SK-MEL-5 (cell line): Measurements from ENCODE around the gene MYL9. TPM values are rescaled to one million over a fixed set of nuclear protein-coding genes. Genes with fewer than 3 reads are reported as not detected.
"Not testable (repeated sequence)": the region's sequence is repeated elsewhere in the genome, so short reads cannot be mapped to it uniquely, and the experiment has no call there.

Experiments
- DNase-seq: peaks from one replicate; pipeline ENCODE4 v3.0.0-alpha.2; 2016; ENCODE audit warnings: low read depth, low spot score
- in situ Hi-C: cut with HindIII; loops from 2 replicates; pipeline ENCODE4 v1.10.0; 2016; ENCODE audit warnings: low sequenced_read_pairs, high pct_unique_total_duplicates, low pct_unique_long_range_greater_than_20kb
- total RNA-seq: library from RNA; depleted of rRNA; stranded (reverse); fragments of >200 nt; shearing (Covaris generic); gene quantifications from 2 replicates; pipeline ENCODE4 v1.2.3, GENCODE V29; 2014

Gene MYL9
- total RNA-seq, 1 experiment from 2014 or later, result not detected

GRCh38 chr20:36521526-36521925, 19.8 kb upstream of the MYL9 start:
- in situ Hi-C loops, result no loop called here
- no peak for DNase-seq

GRCh38 chr20:36522412-36522811, 18.9 kb upstream of the MYL9 start:
- in situ Hi-C loops, DNase-seq: not testable (repeated sequence)

DNA sequence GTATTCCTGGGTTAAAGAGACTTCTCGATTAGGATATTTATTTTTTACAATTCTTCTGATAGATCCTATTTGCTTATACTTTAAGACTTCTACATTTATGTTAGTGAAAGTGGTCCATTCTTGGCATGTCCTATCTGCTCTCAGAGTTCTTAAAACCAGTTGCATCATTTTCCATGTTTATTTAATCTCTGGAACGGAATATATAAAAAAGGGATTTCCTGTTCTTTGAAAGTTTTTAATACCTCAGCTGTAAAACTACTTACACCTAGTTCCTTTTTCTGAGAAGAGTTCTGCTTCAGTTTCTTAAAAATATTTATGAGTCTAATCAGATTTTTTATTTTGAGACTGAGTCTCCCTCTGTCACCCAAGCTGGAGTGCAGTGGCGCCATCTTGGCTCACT, 18.0 kb upstream of the MYL9 start:
- DNase-seq, result no peak
- in situ Hi-C loops, result no loop called here

- no peak for DNase-seq
- in situ Hi-C loops, result no loop called here
These were observed 15.5 kb upstream of the MYL9 start for GRCh38 chr20:36525620-36526365.

- in situ Hi-C loops, result no loop called here
- DNase-seq, result no peak
These were observed 14.8 kb upstream of the MYL9 start for GRCh38 chr20:36526521-36527011.

DNA sequence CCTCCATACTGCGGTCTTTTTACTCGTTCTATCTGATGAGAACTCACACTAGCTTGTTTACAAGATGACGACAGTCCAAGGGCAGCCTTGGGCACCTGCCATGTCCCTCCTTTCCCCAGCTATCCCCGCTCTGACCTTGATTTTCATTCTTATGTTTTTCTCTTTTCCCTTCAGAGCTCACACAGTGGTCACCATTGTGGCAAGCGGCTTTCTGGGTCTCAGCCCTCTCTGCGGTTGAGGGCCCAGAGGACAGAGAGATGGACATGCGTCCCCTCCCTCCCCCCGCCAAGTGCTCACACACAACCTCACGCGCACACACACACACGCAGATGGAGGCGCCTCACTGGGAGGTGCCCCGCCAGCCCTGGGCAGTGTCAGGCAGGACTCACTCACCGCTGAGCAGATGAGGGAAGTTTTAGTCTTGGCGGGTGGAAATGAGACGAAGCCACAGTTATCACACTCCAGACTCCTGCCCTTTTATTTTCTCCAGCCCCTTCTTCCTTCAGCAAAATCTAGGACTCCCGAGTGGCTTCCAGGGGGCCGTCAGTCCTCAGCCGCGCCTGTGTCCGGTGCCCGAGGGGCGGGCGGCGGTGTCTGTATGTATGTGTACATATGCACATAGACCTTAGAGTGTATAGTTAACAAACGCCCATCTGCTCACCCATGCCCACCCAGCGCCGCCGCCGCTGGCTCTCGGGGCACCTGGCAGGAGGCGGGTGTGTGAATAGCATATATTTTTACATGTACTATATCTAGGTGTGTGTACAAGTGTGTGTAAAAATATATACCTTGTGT, 13.8 kb upstream of the MYL9 start:
- no peak for DNase-seq
- in situ Hi-C loops, result no loop called here

- in situ Hi-C loops, result no loop called here
- no peak for DNase-seq
These were observed 13.0 kb upstream of the MYL9 start for GRCh38 chr20:36528176-36528874.

DNA sequence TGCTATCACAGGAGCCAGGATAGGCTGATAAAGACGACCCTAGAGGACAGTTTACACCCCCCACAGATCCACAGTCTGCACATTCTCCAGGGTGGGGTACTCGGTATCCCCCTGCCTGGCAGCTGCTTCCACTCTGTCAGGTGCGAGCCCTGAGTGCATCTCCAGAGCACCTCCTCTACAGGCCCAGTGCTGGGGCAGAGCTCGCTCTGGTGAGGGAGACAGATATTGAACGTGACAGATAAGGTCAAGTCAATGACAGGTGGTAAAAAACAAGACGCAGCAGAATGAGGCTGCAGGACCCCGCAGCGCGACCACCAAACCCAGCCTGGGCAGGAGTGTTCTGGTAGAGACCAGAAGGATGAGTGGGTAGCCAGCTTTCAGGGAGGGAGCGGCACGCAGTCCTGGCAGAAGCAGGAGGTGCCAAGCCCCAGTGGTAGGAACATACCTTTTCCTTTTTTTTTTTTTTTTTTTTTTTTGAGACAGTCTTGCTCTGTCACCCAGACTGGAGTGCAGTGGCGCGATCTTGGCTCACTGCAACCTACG, 12.4 kb upstream of the MYL9 start:
- in situ Hi-C loops, result no loop called here
- DNase-seq, result no peak

DNA sequence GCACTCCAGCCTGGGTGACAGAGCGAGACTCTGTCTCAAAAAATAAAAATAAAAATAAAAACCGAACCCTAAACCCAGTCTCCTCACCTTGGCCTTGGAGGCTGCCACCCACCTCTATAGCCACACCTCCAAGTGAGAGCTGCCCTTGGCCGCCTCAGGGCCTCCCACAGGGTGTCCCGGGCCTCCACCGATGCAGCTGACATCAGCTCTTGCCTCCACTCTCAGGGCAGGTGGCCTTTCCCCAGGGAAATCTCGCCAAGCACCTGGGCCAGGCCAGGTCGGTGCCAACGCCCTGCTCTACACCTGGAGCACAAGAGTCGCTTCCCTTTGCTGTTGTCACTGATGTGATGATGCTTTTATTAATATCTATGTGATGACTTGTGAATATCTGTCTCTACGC, 8.9 kb upstream of the MYL9 start:
- no peak for DNase-seq
- in situ Hi-C loops, result no loop called here

DNA sequence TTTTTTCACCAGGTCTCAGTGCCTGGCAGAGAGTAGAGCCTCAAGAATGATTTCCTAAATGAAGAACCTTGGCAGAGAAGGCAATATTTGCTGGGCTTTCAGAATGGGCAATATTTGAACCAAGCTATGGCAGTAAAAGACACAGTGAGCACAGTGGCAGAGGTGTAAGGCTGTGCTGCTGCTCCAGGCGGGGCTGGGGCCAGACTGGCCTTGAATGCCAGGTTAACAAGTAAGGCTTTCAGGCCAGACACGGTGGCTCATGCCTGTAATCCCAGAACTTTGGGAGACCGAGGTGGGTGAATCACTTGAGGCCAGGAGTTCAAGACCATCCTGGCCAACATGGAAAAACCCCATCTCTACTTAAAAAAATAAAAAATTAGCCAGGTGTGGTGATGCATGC, 8.5 kb upstream of the MYL9 start:
- DNase-seq, result no peak
- in situ Hi-C loops, result no loop called here

DNA sequence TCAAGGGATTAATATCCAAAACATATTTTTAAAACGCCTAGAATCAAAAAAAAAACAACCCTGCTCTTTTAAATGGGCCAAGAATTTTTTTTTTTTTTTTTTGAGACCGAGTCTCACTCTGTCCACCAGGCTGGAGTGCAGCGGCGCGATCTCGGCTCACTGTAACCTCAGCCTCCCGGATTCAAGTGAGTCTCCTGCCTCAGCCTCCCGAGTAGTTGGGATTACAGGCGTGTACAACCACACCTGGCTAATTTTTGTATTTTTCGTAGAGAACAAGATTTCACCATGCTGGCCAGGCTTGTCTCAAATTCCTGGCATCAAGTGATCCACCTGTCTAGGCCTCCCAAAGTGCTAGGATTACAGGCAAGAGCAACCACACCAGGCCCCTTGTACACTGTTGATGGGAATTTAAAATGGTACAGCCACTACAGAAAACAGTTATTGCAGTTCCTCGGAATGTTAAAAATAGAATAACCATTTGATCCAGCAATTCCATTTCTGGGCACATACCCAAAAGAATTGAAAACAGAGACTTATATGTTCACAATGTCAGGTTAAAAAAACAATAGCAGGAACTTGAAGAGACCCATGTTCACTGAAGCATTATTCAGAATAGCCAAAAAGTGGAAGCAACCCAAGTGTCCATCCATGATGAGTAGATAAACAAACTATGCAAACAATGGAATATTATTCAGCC, 3.1 kb upstream of the MYL9 start:
- DNase-seq, result no peak
- in situ Hi-C loops, result no loop called here

- DNase-seq, result no peak
- in situ Hi-C loops, result no loop called here
These were observed 638 bp upstream of the MYL9 start for GRCh38 chr20:36540551-36541211.

GRCh38 chr20:36541768-36542488, 609 bp downstream of the MYL9 start:
- in situ Hi-C loops, result no loop called here
- DNase-seq, result peak; percentile 51

GRCh38 chr20:36542516-36543183, 1.3 kb downstream of the MYL9 start:
- in situ Hi-C loops, result no loop called here
- DNase-seq, result no peak

DNA sequence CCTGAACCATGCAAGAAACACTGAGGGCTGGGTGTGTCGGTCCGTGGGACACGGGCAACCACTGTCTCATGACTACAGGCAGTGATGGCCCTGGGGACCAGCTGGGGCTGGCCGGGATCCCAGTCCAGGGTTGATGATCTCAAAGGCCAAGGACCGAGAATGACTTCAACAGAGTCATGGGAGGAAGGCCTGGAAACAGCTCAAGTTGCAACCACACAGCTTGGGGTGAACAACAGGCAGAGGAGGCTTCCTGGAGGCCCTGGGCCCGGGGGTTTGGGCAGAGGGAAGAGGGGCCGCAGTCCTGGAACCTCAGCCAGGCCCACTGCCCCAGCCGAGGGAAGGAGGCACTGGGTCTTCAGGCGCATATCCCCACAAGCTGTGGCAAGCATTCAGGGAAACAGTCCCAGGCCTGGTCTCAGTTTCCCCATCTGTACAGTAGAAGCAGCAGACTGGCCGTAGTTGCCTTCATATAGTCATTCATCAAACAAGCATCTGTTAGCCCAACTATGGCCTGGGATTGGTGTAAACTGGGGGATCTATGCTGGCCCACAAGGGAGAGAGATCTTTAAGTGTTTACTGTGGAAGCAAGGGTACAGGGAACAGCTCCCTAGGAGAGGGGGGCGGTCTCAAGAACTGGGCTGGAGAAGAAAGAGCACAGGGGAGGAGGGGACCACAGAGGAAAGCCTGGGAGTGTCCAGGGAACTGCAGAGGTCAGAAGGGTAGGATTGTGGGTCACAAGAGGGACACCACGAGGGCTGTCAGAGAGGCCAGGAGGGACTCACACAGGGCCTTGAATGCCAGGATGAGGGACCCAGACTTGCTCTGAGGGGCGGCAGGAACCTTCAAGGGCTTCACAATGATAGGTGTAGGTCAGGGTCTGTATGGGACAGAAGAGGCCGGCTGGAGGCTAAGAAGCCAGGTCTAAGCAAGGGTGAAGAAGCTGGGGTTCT, 2.1 kb downstream of the MYL9 start:
- DNase-seq, result peak; percentile 74
- in situ Hi-C loops, result no loop called here
